Endodermal cell (in vitro differentiated cells): ENCODE results near the gene MRPS9. TPM values are rescaled to one million over a fixed set of nuclear protein-coding genes. Genes with fewer than 3 reads are reported as not detected.

ENCODE experiments used
- DNase-seq: peaks from one replicate; pipeline ENCODE4 v3.0.0-alpha.2; 2017
- H3K27ac ChIP-seq: 2 replicates; pipeline ENCODE4 v1.5.1; 2013; ENCODE audit warnings: mild to moderate bottlenecking, low read depth, low read length, moderate library complexity
- H3K27me3 ChIP-seq: 2 replicates; pipeline ENCODE4 v1.6.1; 2013; ENCODE audit warnings: mild to moderate bottlenecking, low read length, moderate library complexity; ENCODE audit not compliant: insufficient read depth, control insufficient read depth, poor library complexity, severe bottlenecking
- H3K36me3 ChIP-seq: 2 replicates; pipeline ENCODE4 v1.7.0; 2013; ENCODE audit warnings: mild to moderate bottlenecking, low read length, moderate library complexity; ENCODE audit not compliant: control insufficient read depth, insufficient read depth
- H3K4me1 ChIP-seq: one replicate; pipeline ENCODE4 v1.7.0; 2013; ENCODE audit warnings: low read length; ENCODE audit not compliant: control insufficient read depth, insufficient read depth
- H3K4me3 ChIP-seq: 2 replicates; pipeline ENCODE4 v1.5.1; 2013; ENCODE audit warnings: mild to moderate bottlenecking, low read length, moderate library complexity
- H3K9ac ChIP-seq: 2 replicates; pipeline ENCODE4 v1.6.1; 2013; ENCODE audit warnings: mild to moderate bottlenecking, low read length, moderate library complexity; ENCODE audit not compliant: poor library complexity, severe bottlenecking; ENCODE audit errors: extremely low read depth
- H3K9me3 ChIP-seq: 2 replicates; pipeline ENCODE4 v1.6.1; 2013; ENCODE audit warnings: mild to moderate bottlenecking, low read length, moderate library complexity; ENCODE audit not compliant: control insufficient read depth
- H3K27ac Mint-ChIP-seq: 2 replicates; pipeline ENCODE4 v1.8.0; 2020; ENCODE audit warnings: mixed read lengths
- H3K27me3 Mint-ChIP-seq: 2 replicates; pipeline ENCODE4 v1.8.0; 2021; ENCODE audit warnings: mild to moderate bottlenecking, mixed read lengths; ENCODE audit not compliant: insufficient read depth
- H3K36me3 Mint-ChIP-seq: 2 replicates; pipeline ENCODE4 v1.8.0; 2020; ENCODE audit warnings: low read depth, mixed read lengths
- H3K4me1 Mint-ChIP-seq: 2 replicates; pipeline ENCODE4 v1.8.0; 2020; ENCODE audit warnings: mixed read lengths
- H3K4me3 Mint-ChIP-seq: 2 replicates; pipeline ENCODE4 v1.8.0; 2020; ENCODE audit warnings: mild to moderate bottlenecking, moderate library complexity, mixed read lengths
- H3K9me3 Mint-ChIP-seq: 2 replicates; pipeline ENCODE4 v1.8.0; 2020; ENCODE audit warnings: mild to moderate bottlenecking, mixed read lengths
- CTCF ChIP-seq: fragments of 200-600 bp; sonication (generic); conservative IDR thresholded peaks from 2 replicates; pipeline ENCODE4 v1.5.0; 2021; ENCODE audit warnings: antibody characterized with exemption, mild to moderate bottlenecking
- WGBS, 2 experiments: methylation state at CpG; one replicate each; pipeline versions ENCODE4 v1.1.5 to v1.1.7; 2013; ENCODE audit warnings: missing lambda C conversion rate in 2 of 2, mixed read lengths in 1 of 2; ENCODE audit not compliant: insufficient coverage in 1 of 2, insufficient read length in 1 of 2; 5-methylcytosine and 5-hydroxymethylcytosine counted together
- total RNA-seq, 2 donors: library from RNA; stranded (reverse); fragmentation: NEBNext Ultra II Directional in 1 of 2; extraction: Animal tissue kit (Norgen Biotek cat#: 25700) in 1 of 2; gene quantifications; 2 replicates in 1 of 2; 3 replicates in 1 of 2; pipeline ENCODE4 v1.2.1, GENCODE V29; 2021

The MRPS9 gene
- total RNA-seq, 2 donors from 2014 or later = 43.4 to 52.1 TPM

- H3K4me1 Mint-ChIP-seq = no peaks in the 10 kb centered on the region
- H3K4me1 ChIP-seq = no peaks in the 10 kb centered on the region
- peaks cover 4% of the 10 kb centered on the region for H3K9me3 Mint-ChIP-seq
- no peak for DNase-seq
- no peaks in the 10 kb centered on the region for H3K36me3 Mint-ChIP-seq
- no peaks in the 10 kb centered on the region for H3K36me3 ChIP-seq
- TF ChIP-seq CTCF = no peak
- peaks cover 72% of the 10 kb centered on the region for H3K27me3 Mint-ChIP-seq
- no peaks in the 10 kb centered on the region for H3K9me3 ChIP-seq
- no peak overlapping the region for H3K4me3 ChIP-seq
- WGBS, 2 experiments = 88 to 95% methylated on average over 4 to 5 of the region's 5 CpGs
- H3K9ac ChIP-seq = no peak overlapping the region
- H3K27me3 ChIP-seq = peaks cover 43% of the 10 kb centered on the region
- no peak overlapping the region for H3K27ac Mint-ChIP-seq
- H3K4me3 Mint-ChIP-seq = no peak overlapping the region
- no peak overlapping the region for H3K27ac ChIP-seq
These were observed 91.9 kb downstream of the MRPS9 start for GRCh38 chr2:105129722-105130232.

DNA sequence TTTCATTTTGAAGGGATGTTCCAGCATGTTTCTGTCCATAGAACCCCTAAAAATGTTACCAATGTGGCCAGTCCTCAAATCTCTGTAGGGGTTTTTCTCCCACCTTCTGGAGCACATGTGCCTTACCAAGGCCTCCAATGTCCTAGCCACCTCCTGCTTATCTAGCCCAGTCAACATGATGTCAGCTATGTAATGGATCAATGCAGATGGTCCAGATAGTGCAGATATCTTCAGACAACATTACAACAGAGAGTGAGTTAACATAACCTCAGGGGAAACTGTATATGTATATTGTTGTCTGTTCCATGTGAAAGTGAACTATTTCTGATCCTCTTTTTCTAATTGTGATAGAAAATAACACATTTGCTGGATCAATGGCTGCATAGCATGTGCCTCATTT, 92.7 kb downstream of the MRPS9 start:
- H3K27me3 Mint-ChIP-seq = peaks cover 76% of the 10 kb centered on the region
- H3K27me3 ChIP-seq = peaks cover 51% of the 10 kb centered on the region
- no peak for DNase-seq
- no peaks in the 10 kb centered on the region for H3K4me1 Mint-ChIP-seq
- no peak overlapping the region for H3K4me3 ChIP-seq
- no peaks in the 10 kb centered on the region for H3K4me1 ChIP-seq
- H3K36me3 ChIP-seq = no peaks in the 10 kb centered on the region
- H3K4me3 Mint-ChIP-seq = no peak overlapping the region
- no peaks in the 10 kb centered on the region for H3K36me3 Mint-ChIP-seq
- no peak overlapping the region for H3K27ac Mint-ChIP-seq
- H3K9me3 Mint-ChIP-seq = peaks cover 4% of the 10 kb centered on the region
- no peak overlapping the region for H3K9ac ChIP-seq
- no peak for TF ChIP-seq CTCF
- H3K27ac ChIP-seq = no peak overlapping the region
- H3K9me3 ChIP-seq = no peaks in the 10 kb centered on the region

GRCh38 chr2:105134081-105134480, 96.2 kb downstream of the MRPS9 start:
- H3K4me1 ChIP-seq = no peaks in the 10 kb centered on the region
- no peak overlapping the region for H3K27ac ChIP-seq
- Mint-ChIP-seq H3K27ac (no peak overlapping the region), H3K4me3 (no peak overlapping the region), H3K27me3 (peaks cover 89% of the 10 kb centered on the region), H3K9me3 (no peaks in the 10 kb centered on the region), H3K4me1 (peaks cover 9% of the 10 kb centered on the region), H3K36me3 (no peaks in the 10 kb centered on the region)
- peaks cover 8% of the 10 kb centered on the region for H3K9me3 ChIP-seq
- H3K4me3 ChIP-seq = no peak overlapping the region
- no peak for TF ChIP-seq CTCF
- peaks cover 86% of the 10 kb centered on the region for H3K27me3 ChIP-seq
- 83 to 88% methylated on average over 3 of the region's 3 CpGs for WGBS, 2 experiments
- no peak for DNase-seq
- no peaks in the 10 kb centered on the region for H3K36me3 ChIP-seq
- no peak overlapping the region for H3K9ac ChIP-seq
